DOHH2 (cell line): ENCODE measurements around the gene CYBRD1.
A peak's percentile ranks its signal among the peaks of the same experiment; 100 is the strongest.

Experiments
- EZH2phosphoT487 ChIP-seq: fragments of 200-600 bp; sonication (generic); IDR thresholded peaks from 2 replicates; pipeline ENCODE4 v1.6.1; 2017; ENCODE audit warnings: borderline replicate concordance, mild to moderate bottlenecking, antibody characterized with exemption, low read length, moderate library complexity, mixed read lengths
- TF ChIP-seq, protein P1 (sequence below): fragments of 200-600 bp; sonication (generic); IDR thresholded peaks from one replicate; pipeline ENCODE4 v1.5.1; 2014; ENCODE audit warnings: antibody characterized with exemption, mild to moderate bottlenecking, low read depth, low read length; ENCODE audit not compliant: poor library complexity, severe bottlenecking

DNA sequence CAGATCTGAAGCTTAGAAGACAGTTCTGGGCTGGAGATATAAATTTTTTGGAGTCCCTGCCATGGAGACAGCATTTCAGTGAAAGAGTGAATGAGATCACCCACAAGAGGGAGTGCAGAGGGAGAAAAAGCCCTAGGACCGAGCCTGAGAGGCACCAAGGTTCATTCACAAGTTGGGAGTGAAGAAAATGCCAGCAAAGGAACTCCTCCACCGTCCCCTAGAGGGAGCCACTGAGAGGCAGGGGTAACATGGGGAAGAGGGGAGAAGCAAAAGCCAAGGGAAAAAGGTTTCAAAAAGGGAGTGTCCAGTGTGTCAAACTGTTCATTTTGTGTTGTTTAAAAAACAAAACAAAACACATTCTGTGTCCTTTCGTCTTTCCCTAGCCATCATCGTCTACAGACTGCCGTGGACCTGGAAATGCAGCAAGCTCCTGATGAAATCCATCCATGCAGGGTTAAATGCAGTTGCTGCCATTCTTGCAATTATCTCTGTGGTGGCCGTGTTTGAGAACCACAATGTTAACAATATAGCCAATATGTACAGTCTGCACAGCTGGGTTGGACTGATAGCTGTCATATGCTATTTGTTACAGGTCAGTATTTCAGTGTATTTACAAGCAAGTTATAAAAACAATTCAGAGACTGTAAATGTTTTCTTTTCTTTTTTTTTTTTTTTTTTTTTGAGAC is 19.1 kb downstream of the CYBRD1 start:
- TF ChIP-seq, protein P1, sequence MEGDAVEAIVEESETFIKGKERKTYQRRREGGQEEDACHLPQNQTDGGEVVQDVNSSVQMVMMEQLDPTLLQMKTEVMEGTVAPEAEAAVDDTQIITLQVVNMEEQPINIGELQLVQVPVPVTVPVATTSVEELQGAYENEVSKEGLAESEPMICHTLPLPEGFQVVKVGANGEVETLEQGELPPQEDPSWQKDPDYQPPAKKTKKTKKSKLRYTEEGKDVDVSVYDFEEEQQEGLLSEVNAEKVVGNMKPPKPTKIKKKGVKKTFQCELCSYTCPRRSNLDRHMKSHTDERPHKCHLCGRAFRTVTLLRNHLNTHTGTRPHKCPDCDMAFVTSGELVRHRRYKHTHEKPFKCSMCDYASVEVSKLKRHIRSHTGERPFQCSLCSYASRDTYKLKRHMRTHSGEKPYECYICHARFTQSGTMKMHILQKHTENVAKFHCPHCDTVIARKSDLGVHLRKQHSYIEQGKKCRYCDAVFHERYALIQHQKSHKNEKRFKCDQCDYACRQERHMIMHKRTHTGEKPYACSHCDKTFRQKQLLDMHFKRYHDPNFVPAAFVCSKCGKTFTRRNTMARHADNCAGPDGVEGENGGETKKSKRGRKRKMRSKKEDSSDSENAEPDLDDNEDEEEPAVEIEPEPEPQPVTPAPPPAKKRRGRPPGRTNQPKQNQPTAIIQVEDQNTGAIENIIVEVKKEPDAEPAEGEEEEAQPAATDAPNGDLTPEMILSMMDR: peak; percentile 70
- TF ChIP-seq EZH2phosphoT487: no peak
